HG03196 (cell line): ENCODE results near the gene GUCY2C.
"Not testable (repeated sequence)": the region's sequence is repeated elsewhere in the genome, so short reads cannot be mapped to it uniquely, and the experiment has no call there.

ENCODE experiments used
- ATAC-seq: cut with Tn5 transposase; IDR thresholded peaks from one replicate; pipeline ENCODE4 v1.9.1; 2021; ENCODE audit not compliant: unreplicated experiment

GUCY2C gene

GRCh38 chr12:14682231-14682630, 14.2 kb downstream of the GUCY2C start:
- ATAC-seq, result not testable (repeated sequence)

- ATAC-seq, result no peak
Observed at GRCh38 chr12:14681625-14682024, 14.8 kb downstream of the GUCY2C start.

GRCh38 chr12:14681190-14681589, 15.2 kb downstream of the GUCY2C start:
- ATAC-seq, result no peak

- no peak for ATAC-seq
Observed at GRCh38 chr12:14678547-14679150, 17.8 kb downstream of the GUCY2C start.

GRCh38 chr12:14668591-14668990, 27.8 kb downstream of the GUCY2C start:
- ATAC-seq, result no peak

- no peak for ATAC-seq
Observed at GRCh38 chr12:14665354-14666348, 30.7 kb downstream of the GUCY2C start.

- ATAC-seq, result no peak
Observed at GRCh38 chr12:14664434-14665023, 31.9 kb downstream of the GUCY2C start.

- no peak for ATAC-seq
Observed at GRCh38 chr12:14663002-14663401, 33.4 kb downstream of the GUCY2C start.

- no peak for ATAC-seq
Observed at GRCh38 chr12:14656846-14657245, 39.6 kb downstream of the GUCY2C start.

GRCh38 chr12:14655284-14655683, 41.1 kb downstream of the GUCY2C start:
- ATAC-seq, result no peak

- no peak for ATAC-seq
Observed at GRCh38 chr12:14654842-14655241, 41.6 kb downstream of the GUCY2C start.

- no peak for ATAC-seq
Observed at GRCh38 chr12:14654416-14654815, 42.0 kb downstream of the GUCY2C start.

- no peak for ATAC-seq
Observed at GRCh38 chr12:14652483-14652882, 43.9 kb downstream of the GUCY2C start.

GRCh38 chr12:14651371-14651770, 45.0 kb downstream of the GUCY2C start:
- no peak for ATAC-seq

- no peak for ATAC-seq
Observed at GRCh38 chr12:14650789-14651188, 45.6 kb downstream of the GUCY2C start.

GRCh38 chr12:14647028-14647750, 49.2 kb downstream of the GUCY2C start:
- ATAC-seq, result no peak

- ATAC-seq, result no peak
Observed at GRCh38 chr12:14643251-14643650, 53.1 kb downstream of the GUCY2C start.

- no peak for ATAC-seq
Observed at GRCh38 chr12:14638066-14638465, 58.3 kb downstream of the GUCY2C start.

GRCh38 chr12:14635776-14636175, 60.6 kb downstream of the GUCY2C start:
- no peak for ATAC-seq

GRCh38 chr12:14630793-14631192, 65.6 kb downstream of the GUCY2C start:
- no peak for ATAC-seq
